SU-DHL-6 (cell line): ENCODE measurements around the gene STXBP5L.

Source experiments
- H2AFZ ChIP-seq: fragments of 200-600 bp; sonication (generic); 2 replicates; pipeline ENCODE4 v1.6.1; 2014; ENCODE audit warnings: low read depth, mild to moderate bottlenecking, moderate library complexity, mixed read lengths, antibody characterized with exemption, low read length; ENCODE audit not compliant: severe bottlenecking
- H3F3A ChIP-seq: fragments of 200-600 bp; shearing (Covaris generic); 2 replicates; pipeline ENCODE4 v1.6.0; 2016; ENCODE audit warnings: antibody characterized with exemption, mild to moderate bottlenecking; ENCODE audit not compliant: insufficient read depth
- H3K27ac ChIP-seq: fragments of 200-600 bp; sonication (generic); 2 replicates; pipeline ENCODE4 v1.5.1; 2016; ENCODE audit warnings: low read depth, mild to moderate bottlenecking, low read length, moderate library complexity, mixed read lengths
- H3K27me3 ChIP-seq: fragments of 200-600 bp; sonication (generic), shearing (Covaris generic); 2 replicates; pipeline ENCODE4 v1.6.0; 2014; ENCODE audit warnings: mild to moderate bottlenecking, low read length
- H3K36me3 ChIP-seq: fragments of 200-600 bp; sonication (generic); 2 replicates; pipeline ENCODE4 v1.6.1; 2014; ENCODE audit warnings: mild to moderate bottlenecking, low read length, mixed read lengths
- H3K4me2 ChIP-seq: fragments of 300-600, 200-600 bp; shearing (Covaris generic), sonication (generic); 2 replicates; pipeline ENCODE4 v1.6.0; 2014; ENCODE audit warnings: low read length, low read depth, mild to moderate bottlenecking; ENCODE audit not compliant: poor library complexity, severe bottlenecking
- H3K4me3 ChIP-seq: fragments of 200-600 bp; sonication (generic); 2 replicates; pipeline ENCODE4 v1.5.1; 2014; ENCODE audit warnings: antibody characterized with exemption, low read length, mild to moderate bottlenecking, mixed read lengths; ENCODE audit not compliant: insufficient read depth, poor library complexity, severe bottlenecking
- H3K79me2 ChIP-seq: fragments of 200-600 bp; sonication (generic); 2 replicates; pipeline ENCODE4 v1.6.1; 2014; ENCODE audit warnings: mild to moderate bottlenecking, low read length, moderate library complexity; ENCODE audit not compliant: insufficient read depth
- H3K9ac ChIP-seq: fragments of 200-600 bp; sonication (generic); 2 replicates; pipeline ENCODE4 v1.7.0; 2014; ENCODE audit warnings: mild to moderate bottlenecking, low read length
- H3K9me2 ChIP-seq: fragments of 200-600 bp; sonication (generic); replicated peaks from 2 replicates; pipeline ENCODE4 v1.6.1; 2014; ENCODE audit warnings: low read length; ENCODE audit not compliant: insufficient read depth
- H3K9me3 ChIP-seq: fragments of 200-600 bp; sonication (generic); 2 replicates; pipeline ENCODE4 v1.6.1; 2014; ENCODE audit warnings: low read length, mixed read lengths; ENCODE audit not compliant: insufficient read depth
- H4K20me1 ChIP-seq: fragments of 200-600 bp; sonication (generic); 2 replicates; pipeline ENCODE4 v1.6.1; 2014; ENCODE audit warnings: low read depth, mild to moderate bottlenecking, antibody characterized with exemption, low read length, moderate library complexity, mixed read lengths
- CTCF ChIP-seq: fragments of 200-600 bp; sonication (generic); IDR thresholded peaks from one replicate; pipeline ENCODE4 v1.5.1; 2017; ENCODE audit warnings: antibody characterized with exemption, mild to moderate bottlenecking, low read length, moderate library complexity; ENCODE audit not compliant: insufficient read depth, poor library complexity, severe bottlenecking
- EZH2phosphoT487 ChIP-seq: fragments of 200-600 bp; sonication (generic), shearing (Covaris generic); conservative IDR thresholded peaks from 2 replicates; pipeline ENCODE4 v1.6.1; 2018; ENCODE audit warnings: mild to moderate bottlenecking, antibody characterized with exemption, low read length, moderate library complexity, mixed read lengths

The STXBP5L gene

GRCh38 chr3:120875507-120875906 is 32.5 kb upstream of the STXBP5L start:
- H3K9ac ChIP-seq: no peak overlapping the region
- H3K4me2 ChIP-seq: no peak overlapping the region
- H3K27me3 ChIP-seq: no peaks in the 10 kb centered on the region
- H2AFZ ChIP-seq: no peak overlapping the region
- H3K9me3 ChIP-seq: no peaks in the 10 kb centered on the region
- H3K79me2 ChIP-seq: no peaks in the 10 kb centered on the region
- H3K36me3 ChIP-seq: no peaks in the 10 kb centered on the region
- no peaks in the 10 kb centered on the region for H3F3A ChIP-seq
- H4K20me1 ChIP-seq: no peaks in the 10 kb centered on the region
- TF ChIP-seq CTCF (no peak), EZH2phosphoT487 (no peak)
- no peaks in the 10 kb centered on the region for H3K9me2 ChIP-seq
- H3K27ac ChIP-seq: no peak overlapping the region
- H3K4me3 ChIP-seq: no peak overlapping the region

- Histone ChIP-seq H3K36me3 (no peaks in the 10 kb centered on the region), H3K4me3 (no peak overlapping the region), H3K27me3 (no peaks in the 10 kb centered on the region), H3K4me2 (no peak overlapping the region), H3K79me2 (no peaks in the 10 kb centered on the region), H3K9me3 (no peaks in the 10 kb centered on the region), H4K20me1 (no peaks in the 10 kb centered on the region), H3K9me2 (no peaks in the 10 kb centered on the region), H3K27ac (no peak overlapping the region), H2AFZ (no peak overlapping the region), H3K9ac (no peak overlapping the region), H3F3A (no peaks in the 10 kb centered on the region)
- no peak for TF ChIP-seq CTCF
- no peak for TF ChIP-seq EZH2phosphoT487
Measured at GRCh38 chr3:120875989-120876388, 32.0 kb upstream of the STXBP5L start.

- no peaks in the 10 kb centered on the region for H3K9me3 ChIP-seq
- H3K4me2 ChIP-seq: no peak overlapping the region
- H3K9ac ChIP-seq: no peak overlapping the region
- H4K20me1 ChIP-seq: no peaks in the 10 kb centered on the region
- no peaks in the 10 kb centered on the region for H3K36me3 ChIP-seq
- H3K27me3 ChIP-seq: no peaks in the 10 kb centered on the region
- no peak overlapping the region for H3K4me3 ChIP-seq
- H3K9me2 ChIP-seq: no peaks in the 10 kb centered on the region
- H2AFZ ChIP-seq: no peak overlapping the region
- H3K79me2 ChIP-seq: no peaks in the 10 kb centered on the region
- no peak overlapping the region for H3K27ac ChIP-seq
- TF ChIP-seq EZH2phosphoT487 (no peak), CTCF (no peak)
- H3F3A ChIP-seq: no peaks in the 10 kb centered on the region
Measured at GRCh38 chr3:120879411-120879810, 28.6 kb upstream of the STXBP5L start.
